Dermis blood vessel endothelial cell (primary cell): ENCODE data around the gene MED15. TPM values are rescaled to one million over a fixed set of nuclear protein-coding genes. Genes with fewer than 3 reads are reported as not detected.
A peak's percentile ranks its signal among the peaks of the same experiment; 100 is the strongest.
"Not testable (repeated sequence)": the region's sequence is repeated elsewhere in the genome, so short reads cannot be mapped to it uniquely, and the experiment has no call there.

Experiments used
- DNase-seq: peaks from one replicate; pipeline ENCODE4 v3.0.0; 2010
- total RNA-seq: library from RNA; depleted of rRNA; stranded (reverse); fragments of >200 nt; gene quantifications from 2 replicates; pipeline ENCODE4 v1.2.3, GENCODE V29; 2014

MED15 gene
- total RNA-seq, 1 donor from 2014 or later, result 33.0 TPM

DNA sequence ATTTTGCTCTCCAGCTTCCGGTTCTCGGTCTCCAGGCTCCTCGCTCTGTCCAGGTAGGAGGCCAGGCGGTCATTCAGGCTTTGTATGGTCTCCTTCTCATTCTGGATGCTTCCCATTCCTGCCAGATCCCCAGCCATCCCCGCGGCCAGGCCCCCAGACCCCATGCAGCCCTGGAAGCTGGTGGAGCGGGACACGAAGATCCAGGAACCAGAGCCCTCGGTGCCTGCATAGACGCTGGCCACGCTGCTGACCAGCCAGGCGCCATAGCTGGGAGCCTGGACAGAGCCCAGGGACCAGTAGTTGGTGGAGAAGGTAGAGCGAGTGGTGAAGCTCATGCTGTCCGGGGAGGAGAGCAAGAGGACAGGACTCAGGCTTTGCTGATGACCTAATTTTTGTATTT is 23.6 kb upstream of the MED15 start:
- no peak for DNase-seq

DNA sequence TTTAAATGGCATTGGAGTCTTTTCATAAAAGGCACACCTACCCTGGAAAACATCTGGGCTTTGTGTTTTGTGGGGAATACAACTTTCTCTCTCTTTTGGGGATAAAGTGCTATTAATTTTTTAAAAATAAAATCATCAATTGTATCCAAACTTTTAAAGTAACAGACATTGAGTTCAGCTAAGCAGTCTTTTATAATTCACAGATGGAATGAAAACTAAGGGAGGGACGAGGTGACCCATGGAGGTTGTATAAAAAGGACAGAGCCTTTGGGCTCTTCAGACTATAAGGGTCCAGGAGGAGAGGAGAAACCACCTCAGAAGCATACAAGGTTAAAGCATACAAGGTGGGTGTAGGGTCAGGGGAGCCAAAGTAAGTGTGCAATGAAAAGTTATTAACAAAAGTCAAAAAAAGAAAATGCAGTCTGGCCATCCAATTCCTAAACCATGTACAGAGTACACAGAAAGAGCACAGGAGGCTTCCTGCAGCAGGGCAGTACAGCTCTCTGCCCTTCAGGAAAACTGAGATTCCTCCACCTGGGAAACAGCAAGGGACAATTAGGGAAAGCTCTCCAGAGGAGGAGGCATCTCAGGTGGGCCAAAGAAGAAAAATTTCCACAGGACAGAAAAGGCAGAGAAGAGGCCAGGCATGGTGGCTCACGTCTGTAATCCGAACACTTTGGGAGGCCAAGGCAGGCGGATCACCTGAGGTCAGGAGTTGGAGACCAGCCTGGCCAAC is 22.3 kb upstream of the MED15 start:
- no peak for DNase-seq

DNA sequence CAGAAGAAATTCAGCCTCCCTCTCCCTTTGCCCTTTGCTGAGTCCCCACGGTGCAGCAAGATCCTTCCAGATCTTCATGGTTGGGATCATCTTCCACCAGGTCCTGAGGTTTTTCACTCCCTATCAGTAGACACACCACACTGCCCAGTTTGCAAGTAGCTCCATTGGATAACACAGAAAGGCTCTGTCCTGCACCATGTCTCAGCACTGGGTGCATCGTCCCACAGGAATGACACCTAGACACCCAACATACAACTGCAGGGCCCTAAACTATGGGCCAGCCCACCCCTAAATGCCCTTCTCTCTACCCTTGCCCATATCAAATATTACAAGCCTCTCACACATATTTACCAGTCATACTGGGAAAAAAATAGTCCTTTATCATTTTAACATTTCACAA is 21.2 kb upstream of the MED15 start:
- DNase-seq, result no peak

DNA sequence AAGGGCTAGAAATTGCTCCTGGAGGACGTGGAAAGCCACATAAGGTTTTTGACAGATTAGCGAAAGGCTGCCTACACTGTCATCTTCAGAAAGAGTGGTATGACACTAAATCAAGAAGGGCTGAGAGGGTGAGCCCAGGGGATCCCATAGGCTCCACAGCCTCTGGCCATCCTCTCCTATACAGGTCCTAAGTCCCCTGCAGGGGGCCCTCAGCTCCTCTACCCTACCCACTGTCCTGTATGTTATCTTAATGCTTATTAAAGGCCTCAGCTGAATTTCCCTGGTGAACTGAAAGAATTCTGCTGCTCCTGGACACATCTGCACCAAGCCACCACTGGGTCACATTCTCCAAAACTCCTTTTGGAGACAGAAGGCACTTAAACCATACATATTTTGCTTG is 19.7 kb upstream of the MED15 start:
- no peak for DNase-seq

DNA sequence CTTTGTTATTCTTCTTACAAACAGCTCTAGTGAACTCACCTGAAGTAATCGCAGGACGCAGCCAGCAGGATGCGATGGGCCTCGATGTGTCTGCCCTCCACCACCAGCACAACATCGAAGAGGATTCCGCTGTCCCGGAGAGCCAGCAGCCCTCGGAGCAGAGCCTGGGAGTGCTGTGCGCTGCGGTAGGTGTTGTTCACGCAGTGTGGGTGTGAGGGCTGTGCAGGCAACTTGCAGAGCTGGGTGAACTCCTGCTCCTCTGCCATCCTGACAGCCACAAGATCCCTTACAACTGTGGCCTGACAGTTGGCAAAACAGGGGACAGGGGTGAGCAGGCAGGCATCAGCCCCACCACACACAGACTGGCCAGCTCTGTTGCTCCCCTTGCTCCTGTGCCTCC is 18.5 kb upstream of the MED15 start:
- no peak for DNase-seq

DNA sequence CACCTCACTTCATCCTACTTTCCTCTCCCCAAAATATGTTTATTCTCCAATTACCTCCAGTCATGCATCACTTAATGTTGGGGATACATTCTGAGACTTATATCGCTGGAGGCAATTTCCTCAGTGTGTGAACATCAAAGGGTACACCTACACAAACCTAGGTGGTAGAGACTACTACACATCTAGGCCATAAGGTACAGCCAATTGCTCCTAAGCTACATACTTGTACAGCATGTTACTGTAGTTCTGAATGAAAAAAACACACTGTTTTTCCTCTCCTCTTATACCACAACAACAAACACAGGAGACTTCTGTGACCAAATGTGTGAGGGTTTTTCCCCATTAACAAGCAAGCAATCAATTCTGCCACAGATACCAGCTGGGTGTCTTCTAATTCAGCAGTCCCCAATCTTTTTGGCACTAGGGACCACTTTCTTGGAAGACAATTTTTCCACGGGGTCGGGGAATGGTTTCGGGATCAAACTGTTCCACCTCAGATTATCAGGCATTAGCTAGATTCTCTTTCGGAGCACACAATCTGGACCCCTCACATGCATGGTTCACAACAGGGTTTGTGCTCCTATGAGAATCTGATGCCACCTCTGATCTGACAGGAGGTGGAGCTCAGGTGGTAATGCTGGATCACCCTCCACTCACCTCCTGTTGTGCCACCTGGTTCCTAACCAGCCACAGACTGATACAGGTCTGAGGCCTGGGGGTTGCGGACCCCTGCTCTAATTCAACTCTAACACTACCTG is 17.0 kb upstream of the MED15 start:
- no peak for DNase-seq

DNA sequence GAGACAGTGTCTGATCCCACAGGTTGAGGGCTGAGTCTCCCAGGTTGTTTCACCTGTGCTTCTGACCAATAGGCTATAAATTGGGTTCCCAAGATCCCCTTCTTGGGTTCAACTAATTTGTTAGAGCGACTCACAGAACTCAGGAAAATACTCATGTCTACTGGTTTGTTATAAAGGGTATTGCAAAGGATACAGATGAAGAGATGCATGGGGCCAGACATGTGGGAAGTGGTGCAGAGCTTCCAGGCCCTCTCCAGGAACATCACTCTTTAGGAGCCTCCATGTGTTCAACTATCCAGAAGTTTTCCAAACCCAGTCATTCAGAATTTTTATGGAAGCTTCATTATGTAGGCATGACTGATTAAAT is 16.5 kb upstream of the MED15 start:
- no peak for DNase-seq

DNA sequence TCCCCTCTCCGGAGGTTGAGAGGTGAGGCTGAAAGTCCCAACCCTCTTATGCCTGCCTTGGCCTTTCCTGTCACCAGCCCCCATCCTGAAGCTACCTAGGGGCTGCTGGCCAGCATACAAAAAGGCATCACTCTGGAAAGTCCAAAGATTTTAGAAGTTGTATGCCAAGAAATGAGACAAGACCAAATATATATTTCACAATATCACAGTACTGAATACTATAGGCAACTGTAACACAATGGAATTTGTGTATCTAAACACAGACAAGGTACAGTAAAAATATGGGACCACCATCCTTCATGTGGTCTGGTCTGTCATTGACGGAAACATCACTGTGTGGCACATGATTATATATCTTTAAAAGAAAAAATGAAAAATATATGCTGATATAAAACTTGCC is 16.1 kb upstream of the MED15 start:
- no peak for DNase-seq

DNA sequence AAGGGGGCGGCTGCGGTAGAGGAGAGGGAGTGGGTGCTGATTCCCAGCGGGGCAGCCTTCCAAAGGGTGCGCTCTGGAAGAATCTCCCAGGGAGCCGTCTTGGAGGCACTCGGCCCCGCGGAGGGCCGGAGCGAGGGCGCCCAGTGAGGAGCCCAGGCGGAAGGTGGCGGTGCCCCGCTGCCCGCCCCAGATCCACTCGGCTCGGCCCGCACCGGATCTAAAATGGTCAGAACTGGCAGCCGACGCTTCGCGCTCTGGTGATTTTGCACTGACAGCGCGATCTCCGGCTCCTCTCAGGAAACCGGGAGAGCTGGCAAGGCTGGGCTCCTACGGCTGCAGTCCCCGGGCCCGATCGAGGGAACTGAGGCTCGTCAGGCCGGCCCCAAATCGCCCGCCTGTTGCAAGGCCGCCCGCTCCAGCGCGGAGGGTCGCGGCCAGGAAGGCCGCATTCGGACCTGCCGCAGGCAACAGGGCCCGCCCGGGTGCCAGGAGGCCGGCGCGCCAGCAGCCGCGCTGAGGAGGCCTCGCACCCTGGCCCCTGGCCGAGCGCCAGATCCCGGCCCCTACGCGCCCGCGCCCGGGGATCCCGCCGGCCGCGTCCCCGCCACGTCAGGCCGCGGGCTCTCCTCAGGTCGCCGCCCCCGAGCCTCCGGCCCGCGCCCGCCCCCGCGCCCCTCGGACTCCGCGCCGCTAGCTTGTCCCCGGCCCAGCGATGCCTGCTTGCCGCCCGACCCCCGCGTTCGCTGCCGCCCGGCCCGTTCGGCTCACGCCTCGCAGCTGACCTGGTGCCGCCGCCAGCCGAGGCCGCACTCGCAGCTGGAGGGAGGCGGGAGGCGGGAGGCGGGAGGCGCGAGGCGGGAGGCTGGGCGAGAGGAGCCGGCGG is 12.2 kb upstream of the MED15 start, which contains the start of gene KLHL22:
Gene KLHL22, minus strand, starts transcription at position 818 of the 883 bp plus-strand sequence. CDS start 6,584 bp downstream, outside the sequence.
- peak; percentile 48 for DNase-seq

DNA sequence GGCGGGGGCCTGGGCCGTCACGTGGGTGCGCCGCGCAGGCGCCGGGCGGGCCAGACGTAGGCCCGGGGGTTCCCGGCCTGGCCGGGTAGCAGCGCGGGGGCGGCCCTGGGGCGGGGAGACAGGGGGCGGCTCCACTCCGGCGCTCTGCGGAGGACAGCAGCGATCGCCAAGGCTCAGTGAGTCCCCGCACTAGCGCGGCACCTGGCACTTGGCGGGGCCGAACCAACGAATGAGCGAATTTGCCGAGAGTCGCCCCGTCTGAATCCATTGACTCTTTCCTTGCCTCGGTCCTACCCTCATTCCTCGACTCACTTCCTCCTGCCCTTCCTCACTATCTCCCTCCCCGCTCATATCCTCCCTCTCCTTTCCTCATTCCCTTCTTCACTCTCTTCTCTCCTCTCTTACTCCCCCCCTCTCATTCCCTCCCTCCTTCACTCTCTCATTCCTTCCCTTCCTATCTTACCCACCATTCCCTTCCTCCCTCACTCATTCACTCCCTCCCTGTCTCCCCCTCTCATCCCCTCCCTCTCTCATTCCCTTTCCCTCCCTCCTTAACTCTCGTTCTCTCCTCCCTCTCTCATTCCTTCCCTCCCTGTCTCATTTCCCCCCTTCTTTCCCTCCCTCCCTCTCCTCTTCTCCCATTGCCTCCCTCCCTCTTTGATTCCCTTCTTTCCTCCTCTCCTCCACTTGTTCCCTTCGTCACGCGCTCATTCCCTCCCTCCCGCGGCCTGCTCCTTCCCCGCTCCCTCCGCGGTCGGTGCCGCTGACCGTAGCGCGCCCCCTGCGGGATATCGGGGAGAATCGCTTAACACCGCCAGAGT is 11.3 kb upstream of the MED15 start:
- peak; percentile 95 for DNase-seq

DNA sequence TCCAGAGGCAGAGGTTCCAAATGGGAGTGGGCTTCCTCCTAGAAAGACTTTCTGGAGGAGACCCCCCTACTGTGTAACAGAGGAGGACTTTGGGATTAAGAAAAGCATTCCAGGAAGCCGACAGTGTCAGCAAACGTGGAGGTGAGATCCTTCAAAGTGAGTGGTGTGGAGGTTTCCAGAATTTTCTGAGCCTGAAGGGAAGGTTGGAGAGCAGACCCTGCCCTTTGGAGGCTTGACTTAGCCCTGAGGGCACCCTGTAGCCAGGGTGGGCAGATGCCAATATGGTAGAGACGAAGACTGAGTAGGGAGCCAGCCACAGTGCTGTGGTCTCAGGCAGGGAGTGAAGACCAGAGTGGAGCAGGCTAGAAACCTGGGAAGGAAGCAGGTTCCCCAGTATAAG is 10.0 kb upstream of the MED15 start:
- DNase-seq, result no peak

DNA sequence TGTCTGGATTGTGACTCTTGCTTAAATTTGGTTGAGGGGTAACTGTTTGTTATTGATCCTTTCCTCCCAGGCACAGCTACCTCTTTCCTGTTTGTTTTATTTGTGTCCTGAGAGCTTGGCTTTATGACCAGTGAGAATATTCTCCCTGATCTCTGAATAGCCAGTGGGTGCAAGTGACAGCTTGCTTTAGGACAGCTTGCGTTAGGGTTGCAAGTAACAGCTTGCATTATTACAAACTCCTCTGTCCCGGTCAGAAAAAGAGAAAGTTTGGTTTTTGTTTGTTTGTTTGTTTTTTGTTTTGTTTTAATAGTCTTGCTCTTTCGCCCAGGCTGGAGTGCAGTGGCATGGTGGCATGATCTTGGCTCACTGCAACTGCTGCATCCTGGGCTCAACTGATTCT is 8.5 kb upstream of the MED15 start:
- DNase-seq, result no peak

DNA sequence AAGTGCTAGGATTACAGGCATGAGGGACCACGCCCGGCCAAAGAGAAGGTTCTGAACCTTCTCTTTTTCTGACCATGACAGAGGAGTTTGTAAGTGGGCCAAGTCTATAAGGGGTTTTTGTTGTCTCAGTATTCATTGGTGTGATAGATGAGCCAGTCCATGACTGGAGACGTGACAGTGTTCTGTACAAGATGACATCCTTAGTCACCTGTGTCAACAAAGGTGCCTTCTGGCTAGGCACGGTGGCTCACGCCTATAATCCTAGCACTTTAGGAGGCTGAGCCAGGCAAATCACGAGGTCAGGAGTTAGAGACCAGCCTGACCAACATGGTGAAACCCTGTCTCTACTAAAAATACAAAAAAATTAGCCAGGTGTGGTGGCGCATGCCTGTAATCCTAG is 7.6 kb upstream of the MED15 start:
- no peak for DNase-seq

DNA sequence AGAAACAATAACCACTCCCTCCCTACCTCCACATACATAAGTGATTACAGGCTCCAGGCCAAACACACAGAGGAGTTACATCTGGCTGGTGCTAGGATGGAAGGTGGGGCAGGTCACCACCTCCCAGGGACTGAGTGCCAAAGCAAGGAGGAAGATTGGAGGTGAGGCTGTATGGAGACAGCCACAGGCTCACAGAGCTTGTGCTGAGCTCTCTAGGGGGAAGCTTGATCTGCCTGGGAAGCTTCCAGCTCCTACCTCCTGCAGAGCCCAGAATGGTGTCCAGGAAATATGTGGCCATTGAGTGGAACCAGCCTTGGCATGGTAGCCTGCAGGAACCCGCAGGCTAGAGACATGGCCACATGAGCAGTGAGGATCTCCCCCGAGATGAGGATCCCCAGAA is 3.6 kb upstream of the MED15 start:
- DNase-seq, result no peak

DNA sequence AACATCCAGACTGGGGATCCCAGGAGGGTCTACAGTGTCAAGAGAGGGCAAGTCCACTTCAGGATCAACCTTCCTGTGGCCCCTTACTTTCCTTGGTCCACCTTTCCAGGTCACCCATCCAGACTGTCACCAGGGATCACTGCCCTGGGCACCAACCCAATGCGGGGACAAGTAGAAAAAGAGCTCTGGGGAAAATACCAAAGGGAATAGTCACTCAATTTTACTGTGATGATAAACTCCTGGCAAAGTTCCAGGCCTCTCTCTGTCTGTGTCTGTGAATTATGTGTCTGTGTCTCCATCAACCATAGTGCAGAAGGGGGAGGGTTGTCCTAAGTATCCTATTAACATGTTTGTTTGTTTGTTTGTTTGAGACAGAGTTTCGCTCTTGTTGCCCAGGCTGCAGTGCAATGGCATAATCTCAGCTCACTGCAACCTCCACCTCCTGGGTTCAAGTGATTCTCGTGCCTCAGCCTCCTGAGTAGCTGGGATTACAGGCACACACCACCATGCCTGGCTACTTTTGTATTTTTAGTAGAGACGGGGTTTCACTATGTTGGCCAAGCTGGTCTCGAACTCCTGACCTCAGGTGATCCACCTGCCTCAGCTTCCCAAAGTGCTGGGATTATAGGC is 3.0 kb upstream of the MED15 start:
- DNase-seq, result peak; percentile 30

DNA sequence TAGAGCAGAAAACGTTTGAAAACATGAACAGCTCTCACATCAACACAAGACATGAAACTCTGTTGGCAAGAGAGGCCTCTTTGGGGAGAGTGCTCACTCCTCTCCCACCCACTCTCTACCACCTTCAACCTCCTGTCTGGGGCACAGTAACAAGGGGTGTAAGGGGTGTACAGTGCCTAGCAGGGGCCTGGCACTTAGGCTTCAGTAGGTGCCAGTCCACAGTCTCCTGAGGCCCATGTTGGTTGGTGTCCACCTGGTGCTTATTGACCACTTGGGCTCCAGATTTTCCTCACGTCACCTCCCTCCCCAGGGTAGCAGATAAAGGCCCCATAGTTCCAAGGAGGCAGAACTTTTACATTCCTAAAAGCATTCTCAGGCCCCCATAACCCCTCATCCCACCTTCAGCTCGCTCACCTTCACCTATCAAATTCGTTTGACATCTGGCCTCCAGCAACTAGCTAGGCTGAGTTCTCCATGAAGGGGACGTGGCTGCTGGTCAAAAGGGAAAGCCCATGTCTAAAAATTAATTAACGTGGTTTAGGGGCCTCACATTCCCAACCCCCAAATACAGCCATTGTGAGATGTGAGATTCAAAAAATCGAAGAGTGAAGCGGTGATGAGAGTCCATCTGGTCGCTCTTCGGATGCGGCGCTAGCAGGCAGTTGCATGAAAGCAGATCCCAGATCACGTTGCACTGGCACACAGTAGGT is 712 bp upstream of the MED15 start:
- DNase-seq, result no peak

DNA sequence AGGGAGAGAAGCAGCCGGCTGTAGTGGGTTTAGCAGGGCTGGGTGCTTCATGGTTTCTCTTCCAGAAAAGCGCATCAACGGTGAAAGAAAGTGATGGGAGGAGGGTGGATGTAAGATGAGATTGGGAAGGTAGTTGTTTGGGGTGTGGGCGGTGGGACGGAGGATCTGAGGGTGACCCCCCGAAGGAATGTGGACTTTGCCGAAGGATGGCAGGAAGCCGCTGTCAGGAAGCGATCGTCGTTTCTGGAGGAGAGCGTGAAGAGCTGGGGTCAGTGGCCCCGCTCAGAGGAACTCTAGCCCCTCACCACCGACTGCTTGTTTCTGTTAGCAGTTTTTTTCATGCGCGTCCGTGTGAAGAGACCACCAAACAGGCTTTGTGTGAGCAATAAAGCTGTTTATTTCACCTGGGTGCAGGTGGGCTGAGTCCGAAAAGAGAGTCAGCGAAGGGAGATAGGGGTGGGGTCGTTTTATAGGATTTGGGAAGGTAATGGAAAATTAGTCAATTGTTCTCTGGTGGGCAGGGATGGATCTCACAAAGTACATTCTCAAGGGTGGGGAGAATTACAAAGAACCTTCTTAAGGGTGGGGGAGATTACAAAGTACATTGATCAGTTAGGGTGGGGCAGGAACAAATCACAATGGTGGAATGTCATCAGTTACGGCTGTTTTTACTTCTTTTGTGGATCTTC is 801 bp downstream of the MED15 start:
- not testable (repeated sequence) for DNase-seq

DNA sequence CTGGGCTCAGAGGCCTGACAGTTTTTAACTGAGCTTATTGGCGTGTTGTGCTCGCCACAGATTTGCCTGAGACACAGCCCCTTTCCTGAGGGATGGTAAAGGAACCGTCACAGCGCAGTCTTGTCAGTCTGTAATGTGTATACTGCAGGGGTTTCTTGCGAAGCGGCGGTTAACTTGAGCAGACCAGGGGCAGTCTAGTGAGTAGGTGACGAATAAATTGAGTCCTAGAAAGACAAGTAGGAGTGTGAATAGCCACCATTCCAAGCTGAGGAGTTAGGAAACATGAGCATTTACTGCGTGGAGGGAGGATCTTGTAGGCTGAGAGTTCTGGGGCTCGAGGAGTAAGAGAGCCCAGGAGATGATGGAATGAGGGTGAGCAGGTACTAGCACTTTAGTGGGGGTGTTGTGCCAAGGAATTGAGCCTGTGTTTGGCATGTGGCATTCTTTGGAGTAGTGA is 1.4 kb downstream of the MED15 start:
- DNase-seq, result no peak

DNA sequence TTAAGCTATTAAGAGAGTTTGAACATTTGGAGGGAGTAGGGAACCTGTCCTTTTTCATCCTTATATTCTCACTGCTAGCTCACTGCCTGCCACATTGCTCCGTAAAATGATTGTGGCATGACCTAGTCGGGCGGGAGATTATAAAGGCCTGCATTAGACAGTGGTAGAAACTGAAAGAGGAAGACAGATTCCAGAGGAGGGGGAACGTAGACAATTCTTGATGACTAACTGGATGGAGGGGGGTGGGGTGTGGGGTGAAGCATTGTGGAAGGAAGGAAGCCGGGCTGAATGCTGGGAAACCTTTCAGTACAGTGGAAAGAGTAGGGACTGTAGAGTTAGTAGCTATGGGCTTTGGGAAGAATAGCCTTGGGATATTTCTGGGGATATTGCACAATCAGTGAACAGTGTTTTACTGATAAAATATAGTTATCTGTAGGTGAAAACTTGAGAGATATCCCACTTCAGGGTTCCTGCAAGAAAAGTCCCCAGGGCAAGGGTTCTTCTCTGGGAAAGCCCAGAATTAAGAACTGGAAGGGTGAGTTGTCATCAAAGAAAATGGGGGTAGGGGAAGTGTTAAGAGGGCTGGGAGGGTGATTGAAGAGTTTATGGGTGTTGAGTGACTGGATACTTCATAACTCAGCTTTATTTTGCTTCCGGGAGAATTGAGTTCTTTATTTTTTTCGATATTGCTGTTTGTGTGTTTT is 2.1 kb downstream of the MED15 start:
- peak; percentile 96 for DNase-seq
